Loucy (cell line): ENCODE measurements around the gene MARCHF2.

Experiments used
- EZH2phosphoT487 ChIP-seq: fragments of 200-600 bp; IDR thresholded peaks from 2 replicates; pipeline ENCODE4 v1.6.1; 2018; ENCODE audit warnings: antibody characterized with exemption, mild to moderate bottlenecking, moderate library complexity, borderline replicate concordance
- TF ChIP-seq, protein P1 (sequence below): fragments of 200-600 bp; sonication (generic); conservative IDR thresholded peaks from 2 replicates; pipeline ENCODE4 v1.5.1; 2014; ENCODE audit warnings: mild to moderate bottlenecking, antibody characterized with exemption, low read length

DNA sequence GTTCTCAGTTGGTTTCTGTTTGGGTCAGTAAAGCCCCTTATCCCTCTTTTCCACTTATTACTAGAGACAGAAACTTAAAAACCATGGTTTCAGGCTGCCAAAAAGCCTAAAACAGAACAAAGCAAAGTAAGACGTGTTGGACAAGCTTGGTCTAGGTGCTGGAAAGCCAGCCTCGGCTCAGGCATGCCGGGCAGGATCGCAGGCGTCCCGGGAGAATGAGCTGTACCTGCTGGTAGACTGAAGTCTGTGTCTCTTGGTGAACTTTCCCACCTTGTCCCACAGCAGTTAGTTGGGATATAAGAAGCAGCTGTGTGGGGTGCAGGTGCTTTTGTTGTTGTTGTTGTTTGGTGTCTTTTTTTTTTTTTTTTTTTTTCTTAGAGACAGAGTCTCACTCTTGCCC lies 68.5 kb downstream of the MARCHF2 start:
- TF ChIP-seq, protein P1, sequence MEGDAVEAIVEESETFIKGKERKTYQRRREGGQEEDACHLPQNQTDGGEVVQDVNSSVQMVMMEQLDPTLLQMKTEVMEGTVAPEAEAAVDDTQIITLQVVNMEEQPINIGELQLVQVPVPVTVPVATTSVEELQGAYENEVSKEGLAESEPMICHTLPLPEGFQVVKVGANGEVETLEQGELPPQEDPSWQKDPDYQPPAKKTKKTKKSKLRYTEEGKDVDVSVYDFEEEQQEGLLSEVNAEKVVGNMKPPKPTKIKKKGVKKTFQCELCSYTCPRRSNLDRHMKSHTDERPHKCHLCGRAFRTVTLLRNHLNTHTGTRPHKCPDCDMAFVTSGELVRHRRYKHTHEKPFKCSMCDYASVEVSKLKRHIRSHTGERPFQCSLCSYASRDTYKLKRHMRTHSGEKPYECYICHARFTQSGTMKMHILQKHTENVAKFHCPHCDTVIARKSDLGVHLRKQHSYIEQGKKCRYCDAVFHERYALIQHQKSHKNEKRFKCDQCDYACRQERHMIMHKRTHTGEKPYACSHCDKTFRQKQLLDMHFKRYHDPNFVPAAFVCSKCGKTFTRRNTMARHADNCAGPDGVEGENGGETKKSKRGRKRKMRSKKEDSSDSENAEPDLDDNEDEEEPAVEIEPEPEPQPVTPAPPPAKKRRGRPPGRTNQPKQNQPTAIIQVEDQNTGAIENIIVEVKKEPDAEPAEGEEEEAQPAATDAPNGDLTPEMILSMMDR, result no peak
- no peak for TF ChIP-seq EZH2phosphoT487
